Right renal cortex interstitium (tissue), 3 donors: ENCODE data around the gene PCDHGB5. TPM values are rescaled to one million over a fixed set of nuclear protein-coding genes. Genes with fewer than 3 reads are reported as not detected.
"Not testable (repeated sequence)": the region's sequence is repeated elsewhere in the genome, so short reads cannot be mapped to it uniquely, and the experiment has no call there.

Source experiments
- DNase-seq, 3 donors: peaks; one replicate each; pipeline ENCODE4 v3.0.0-alpha.2; 2013; ENCODE audit warnings: low read depth in 3 of 3, low spot score in 2 of 3
- polyA plus RNA-seq, 3 donors: library from polyadenylated mRNA; unstranded; fragments of 120-200 nt; gene quantifications; one replicate each; pipeline ENCODE4 v1.2.1, GENCODE V29; 2013; ENCODE audit not compliant: insufficient read length in 3 of 3

PCDHGB5 gene
- 1 to 10 TPM; 7.8 to 9.7 (median 8.3) TPM for polyA plus RNA-seq

DNA sequence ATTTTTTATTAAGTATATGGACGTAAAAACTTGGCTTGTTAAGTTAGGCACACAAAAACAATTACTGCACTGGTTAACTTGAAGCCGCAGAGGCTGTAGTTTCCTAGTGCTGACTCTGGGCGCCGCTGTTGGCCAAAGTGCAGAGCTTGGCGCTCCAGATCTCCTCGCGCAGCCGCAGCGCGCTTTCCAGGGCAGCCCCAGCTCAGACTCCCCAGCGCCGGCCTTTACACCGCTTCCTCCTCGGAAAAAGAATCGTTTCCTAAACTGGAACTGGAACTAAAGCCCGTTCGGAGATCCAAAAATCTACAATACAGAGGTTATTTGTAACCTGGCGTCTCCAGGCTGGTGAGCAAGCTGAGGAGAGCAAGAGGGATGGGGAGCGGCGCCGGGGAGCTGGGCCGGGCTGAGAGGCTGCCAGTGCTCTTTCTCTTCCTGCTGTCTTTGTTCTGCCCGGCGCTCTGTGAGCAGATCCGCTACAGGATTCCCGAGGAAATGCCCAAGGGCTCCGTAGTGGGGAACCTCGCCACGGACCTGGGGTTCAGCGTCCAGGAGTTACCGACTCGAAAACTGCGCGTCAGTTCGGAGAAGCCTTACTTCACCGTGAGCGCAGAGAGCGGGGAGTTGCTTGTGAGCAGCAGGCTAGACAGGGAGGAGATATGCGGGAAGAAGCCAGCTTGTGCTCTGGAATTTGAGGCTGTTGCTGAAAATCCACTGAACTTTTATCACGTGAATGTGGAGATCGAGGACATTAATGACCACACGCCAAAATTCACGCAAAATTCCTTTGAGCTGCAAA lies at the start of gene PCDHGB5:
TSS of gene PCDHGB5 (plus strand) at position 192 of the 796 bp plus-strand sequence. CDS start at position 373, 181 bp downstream.
- not testable (repeated sequence) for DNase-seq

DNA sequence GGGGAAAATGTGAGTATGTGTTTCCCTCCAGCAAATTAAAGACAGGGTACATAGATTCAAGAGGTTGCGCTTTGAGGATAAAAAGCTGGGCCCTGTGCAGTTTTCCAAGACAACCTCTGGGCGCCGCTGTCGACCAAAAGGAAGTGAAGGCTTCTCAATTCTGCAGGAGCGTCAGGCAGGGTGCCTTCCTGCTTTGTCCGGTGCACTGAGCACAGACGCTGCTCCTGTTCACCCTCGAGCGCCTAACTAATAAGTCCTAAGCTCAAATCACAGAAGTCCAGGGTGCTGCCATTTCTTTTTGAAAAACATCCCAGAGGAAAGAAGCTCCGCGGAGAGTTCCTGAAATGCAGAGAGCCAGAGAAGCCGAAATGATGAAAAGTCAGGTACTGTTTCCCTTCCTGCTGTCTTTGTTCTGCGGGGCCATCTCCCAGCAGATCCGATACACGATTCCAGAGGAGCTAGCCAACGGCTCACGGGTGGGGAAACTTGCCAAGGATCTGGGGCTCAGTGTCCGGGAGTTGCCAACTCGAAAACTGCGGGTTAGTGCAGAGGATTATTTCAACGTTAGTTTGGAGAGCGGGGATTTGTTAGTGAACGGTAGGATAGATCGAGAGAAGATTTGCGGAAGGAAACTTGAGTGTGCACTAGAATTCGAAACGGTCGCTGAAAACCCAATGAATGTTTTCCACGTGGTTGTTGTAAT lies 47.7 kb upstream of the PCDHGB5 start, which contains the start of gene PCDHGB1:
TSS of gene PCDHGB1 (plus strand) at position 183 of the 703 bp plus-strand sequence. CDS start at position 345, 162 bp downstream.
- DNase-seq: no peak

DNA sequence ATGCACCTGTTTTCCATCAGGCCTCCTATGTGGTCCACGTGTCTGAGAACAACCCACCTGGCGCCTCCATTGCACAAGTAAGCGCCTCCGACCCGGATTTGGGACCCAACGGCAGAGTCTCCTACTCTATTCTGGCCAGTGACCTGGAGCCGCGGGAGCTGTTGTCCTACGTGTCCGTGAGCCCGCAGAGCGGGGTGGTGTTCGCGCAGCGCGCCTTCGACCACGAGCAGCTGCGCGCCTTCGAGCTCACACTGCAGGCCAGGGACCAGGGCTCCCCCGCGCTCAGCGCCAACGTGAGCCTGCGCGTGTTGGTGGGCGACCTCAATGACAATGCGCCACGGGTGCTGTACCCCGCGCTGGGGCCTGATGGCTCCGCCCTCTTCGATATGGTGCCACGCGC lies 46.2 kb upstream of the PCDHGB5 start:
- no peak for DNase-seq

DNA sequence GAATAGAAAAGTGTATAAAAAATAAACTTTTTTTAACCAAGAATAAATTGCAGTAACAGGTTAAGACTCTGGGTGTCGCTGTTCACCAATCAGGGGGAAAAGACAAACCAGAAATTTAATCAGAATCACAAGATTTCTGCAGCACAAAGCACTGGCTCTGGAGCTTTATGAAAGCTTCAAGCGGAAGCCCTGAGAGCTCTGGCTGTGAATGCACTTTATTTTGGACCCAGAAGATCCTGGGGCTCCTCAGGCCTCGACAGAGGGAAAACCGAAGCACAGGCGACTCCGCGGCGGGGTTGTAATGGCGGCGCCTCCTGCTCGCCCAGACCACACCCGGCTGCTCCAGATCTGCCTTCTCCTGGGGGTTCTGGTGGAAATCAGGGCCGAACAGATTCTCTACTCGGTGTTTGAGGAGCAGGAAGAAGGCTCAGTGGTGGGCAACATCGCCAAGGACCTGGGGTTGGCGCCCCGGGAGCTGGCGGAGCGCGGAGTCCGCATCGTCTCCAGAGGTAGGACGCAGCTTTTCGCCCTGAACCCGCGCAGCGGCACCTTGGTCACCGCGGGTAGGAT lies 42.8 kb upstream of the PCDHGB5 start, which contains the start of gene PCDHGA4:
TSS of gene PCDHGA4 (plus strand) at position 122 of the 570 bp plus-strand sequence. CDS start at position 209, 87 bp downstream.
- no peak for DNase-seq

DNA sequence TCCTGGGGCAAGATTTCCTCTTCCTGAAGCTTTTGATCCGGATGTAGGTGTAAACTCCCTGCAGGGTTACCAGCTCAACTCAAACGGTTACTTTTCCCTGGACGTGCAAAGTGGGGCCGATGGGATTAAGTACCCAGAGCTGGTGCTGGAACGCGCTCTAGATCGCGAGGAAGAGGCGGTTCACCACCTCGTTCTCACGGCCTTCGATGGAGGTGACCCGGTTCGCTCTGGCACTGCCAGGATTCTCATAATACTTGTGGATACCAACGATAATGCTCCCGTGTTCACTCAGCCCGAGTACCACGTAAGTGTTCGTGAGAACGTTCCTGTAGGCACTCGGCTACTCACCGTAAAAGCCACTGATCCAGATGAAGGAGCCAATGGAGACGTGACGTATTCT lies 42.1 kb upstream of the PCDHGB5 start:
- DNase-seq: no peak

DNA sequence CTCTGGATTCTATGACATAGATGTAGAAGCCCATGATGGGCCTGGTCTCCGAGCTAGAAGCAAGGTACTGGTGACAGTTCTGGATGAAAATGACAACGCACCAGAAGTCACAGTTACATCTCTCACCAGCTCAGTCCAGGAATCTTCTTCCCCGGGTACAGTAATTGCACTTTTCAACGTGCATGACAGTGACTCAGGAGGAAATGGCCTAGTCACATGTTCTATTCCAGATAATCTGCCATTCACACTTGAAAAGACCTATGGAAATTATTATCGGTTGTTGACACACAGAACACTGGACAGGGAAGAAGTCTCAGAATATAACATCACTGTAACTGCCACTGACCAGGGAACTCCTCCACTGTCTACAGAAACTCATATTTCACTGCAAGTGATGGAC lies 41.6 kb upstream of the PCDHGB5 start:
- no peak for DNase-seq

DNA sequence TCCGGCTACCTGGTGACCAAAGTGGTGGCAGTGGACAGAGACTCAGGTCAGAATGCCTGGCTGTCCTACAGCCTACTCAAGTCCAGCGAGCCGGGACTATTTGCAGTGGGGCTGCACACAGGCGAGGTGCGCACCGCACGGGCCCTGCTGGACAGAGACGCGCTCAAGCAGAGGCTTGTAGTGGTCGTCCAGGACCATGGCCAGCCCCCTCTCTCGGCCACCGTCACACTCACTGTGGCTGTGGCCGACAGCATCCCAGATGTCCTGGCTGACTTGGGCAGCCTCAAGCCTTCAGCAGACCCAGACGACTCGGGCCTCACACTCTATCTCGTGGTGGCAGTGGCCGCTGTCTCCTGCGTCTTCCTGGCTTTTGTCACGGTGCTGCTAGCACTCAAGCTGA lies 40.8 kb upstream of the PCDHGB5 start:
- no peak for DNase-seq

DNA sequence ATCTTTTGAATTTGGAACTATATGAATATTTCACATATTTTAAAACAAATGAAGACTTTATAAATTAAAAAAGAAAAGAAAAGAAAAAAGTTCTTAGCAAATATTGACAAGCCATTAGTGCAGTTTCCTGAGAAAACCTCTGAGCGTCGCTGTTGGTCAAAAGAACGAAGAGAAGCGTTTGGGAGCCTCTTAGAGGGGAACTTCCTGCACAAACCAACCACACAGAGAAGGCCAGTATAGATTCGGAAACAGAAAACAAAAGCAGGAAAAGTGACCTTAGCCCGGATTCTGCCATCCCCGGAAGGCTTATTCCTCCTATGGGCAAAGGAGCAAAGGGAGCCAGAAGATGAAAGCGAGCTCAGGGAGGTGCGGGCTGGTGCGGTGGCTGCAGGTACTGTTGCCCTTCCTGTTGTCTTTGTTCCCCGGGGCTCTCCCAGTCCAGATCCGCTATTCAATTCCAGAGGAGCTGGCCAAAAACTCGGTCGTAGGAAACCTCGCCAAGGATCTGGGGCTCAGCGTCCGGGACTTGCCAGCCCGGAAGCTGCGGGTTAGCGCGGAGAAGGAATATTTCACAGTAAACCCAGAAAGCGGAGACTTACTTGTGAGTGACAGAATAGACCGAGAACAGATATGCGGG lies 37.8 kb upstream of the PCDHGB5 start, which contains the start of gene PCDHGB2:
TSS of gene PCDHGB2 (plus strand) at position 205 of the 637 bp plus-strand sequence. CDS start at position 347, 142 bp downstream.
- no peak for DNase-seq

DNA sequence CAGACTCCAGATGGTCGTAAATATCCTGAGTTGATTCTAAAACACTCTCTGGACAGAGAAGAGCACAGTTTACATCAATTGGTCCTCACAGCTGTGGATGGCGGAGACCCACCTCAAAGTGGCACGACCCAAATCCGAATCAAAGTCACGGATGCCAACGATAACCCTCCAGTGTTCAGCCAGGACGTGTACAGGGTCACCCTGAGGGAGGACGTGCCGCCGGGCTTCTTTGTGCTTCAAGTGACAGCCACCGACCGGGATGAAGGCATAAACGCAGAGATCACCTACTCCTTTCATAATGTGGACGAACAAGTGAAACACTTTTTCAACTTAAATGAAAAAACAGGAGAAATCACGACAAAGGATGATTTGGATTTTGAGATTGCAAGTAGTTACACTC lies 37.1 kb upstream of the PCDHGB5 start:
- DNase-seq: no peak

DNA sequence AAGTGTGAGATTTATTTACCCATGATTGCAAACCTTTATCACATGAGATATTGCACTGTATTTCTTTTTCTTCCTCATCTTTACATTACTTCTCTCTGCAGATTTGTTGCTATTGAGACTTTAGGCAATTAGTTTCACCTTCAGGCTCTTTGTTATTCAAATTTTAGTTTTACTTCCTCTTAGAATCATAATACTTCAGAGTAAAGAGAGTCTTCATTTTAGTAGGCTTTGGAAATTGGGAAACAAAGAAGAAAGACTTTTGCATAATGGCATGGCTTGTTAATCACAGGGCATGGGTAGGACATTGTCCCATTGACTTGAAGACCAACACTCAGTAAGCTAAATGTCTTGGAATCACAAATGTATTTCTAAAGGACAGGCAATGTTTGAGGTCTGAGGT lies 35.0 kb upstream of the PCDHGB5 start:
- no peak for DNase-seq

DNA sequence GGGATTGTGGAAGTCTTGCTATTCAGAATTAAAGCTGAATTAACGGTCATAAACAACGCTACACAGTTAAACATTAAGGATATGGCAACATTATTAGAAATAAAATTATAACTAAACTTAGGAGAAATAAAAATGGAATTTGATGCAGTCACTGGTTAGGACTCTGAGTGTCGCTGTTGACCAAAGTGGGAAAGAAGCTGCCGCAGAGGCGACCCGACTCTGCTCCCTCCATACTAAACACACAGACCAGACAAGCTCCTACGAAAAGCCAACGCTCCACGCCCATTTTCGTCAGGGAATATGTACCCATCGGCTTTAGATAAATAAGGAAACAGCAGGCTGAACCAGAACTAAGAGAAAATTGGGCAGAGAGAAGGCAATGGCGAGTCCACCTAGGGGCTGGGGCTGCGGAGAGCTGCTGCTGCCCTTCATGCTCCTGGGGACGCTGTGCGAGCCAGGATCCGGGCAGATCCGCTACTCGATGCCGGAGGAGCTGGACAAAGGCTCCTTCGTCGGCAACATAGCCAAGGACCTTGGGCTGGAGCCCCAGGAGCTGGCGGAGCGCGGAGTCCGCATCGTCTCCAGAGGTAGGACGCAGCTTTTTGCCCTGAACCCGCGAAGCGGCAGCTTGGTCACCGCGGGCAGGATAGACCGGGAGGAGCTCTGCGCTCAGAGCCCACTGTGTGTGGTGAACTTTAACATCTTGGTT lies 33.6 kb upstream of the PCDHGB5 start, which contains the start of gene PCDHGA5:
TSS of gene PCDHGA5 (plus strand) at position 211 of the 709 bp plus-strand sequence. CDS start at position 380, 169 bp downstream.
- DNase-seq: no peak

DNA sequence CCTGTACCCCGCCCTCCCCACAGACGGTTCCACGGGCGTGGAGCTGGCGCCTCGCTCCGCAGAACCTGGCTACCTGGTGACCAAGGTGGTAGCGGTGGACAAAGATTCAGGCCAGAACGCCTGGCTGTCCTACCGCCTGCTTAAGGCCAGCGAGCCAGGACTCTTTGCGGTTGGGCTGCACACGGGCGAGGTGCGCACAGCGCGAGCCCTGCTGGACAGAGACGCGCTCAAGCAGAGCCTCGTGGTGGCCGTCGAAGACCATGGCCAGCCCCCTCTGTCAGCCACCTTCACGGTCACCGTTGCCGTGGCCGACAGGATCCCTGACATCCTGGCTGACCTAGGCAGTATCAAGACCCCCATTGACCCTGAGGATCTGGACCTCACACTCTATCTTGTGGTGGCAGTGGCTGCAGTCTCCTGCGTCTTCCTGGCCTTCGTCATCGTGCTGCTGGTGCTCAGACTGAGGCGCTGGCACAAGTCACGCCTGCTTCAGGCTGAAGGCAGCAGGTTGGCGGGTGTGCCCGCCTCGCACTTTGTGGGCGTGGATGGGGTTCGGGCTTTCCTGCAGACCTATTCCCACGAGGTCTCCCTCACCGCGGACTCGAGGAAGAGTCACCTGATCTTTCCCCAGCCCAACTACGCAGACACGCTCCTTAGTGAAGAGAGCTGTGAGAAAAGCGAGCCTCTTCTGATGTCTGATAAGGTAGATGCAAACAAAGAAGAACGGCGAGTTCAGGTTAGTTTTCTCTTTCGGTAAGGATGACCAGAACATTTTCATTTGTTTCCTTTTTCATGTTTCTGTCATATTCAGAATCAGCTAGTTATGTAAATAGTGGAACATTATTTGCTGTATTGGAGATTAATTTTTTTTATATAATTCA lies 31.5 kb upstream of the PCDHGB5 start:
- DNase-seq: no peak

DNA sequence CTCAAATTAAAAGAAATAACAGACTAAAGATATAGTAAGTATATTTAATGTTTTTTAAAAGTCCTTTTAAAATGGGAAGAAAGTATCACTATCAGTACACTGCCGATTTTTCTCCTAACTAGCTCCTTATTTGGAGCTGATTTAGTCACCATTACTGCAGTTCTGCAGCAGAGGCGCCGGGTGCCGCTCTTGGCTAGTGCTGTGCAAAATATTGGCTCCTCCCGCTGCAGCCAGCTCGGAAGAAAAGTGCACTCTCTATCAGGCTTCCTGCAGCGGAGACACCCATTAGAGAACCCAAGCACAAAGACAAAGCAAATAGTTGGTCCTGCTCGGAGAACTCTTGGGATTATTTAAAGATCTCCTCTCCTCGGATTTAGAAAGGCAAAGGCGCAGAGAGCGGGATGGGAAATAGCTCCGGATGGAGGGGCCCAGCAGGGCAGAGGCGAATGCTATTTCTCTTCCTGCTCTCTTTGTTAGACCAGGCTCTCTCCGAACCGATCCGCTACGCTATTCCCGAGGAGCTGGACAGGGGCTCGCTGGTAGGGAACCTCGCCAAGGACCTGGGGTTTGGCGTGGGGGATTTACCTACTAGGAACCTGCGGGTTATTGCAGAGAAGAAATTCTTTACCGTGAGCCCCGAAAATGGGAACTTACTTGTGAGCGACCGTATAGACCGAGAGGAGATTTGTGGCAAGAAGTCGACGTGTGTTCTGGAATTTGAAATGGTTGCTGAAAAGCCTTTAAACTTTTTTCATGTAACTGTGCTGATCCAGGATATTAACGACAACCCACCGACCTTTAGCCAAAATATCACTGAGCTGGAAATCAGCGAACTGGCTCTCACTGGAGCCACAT lies 27.5 kb upstream of the PCDHGB5 start, which contains the start of gene PCDHGB3:
TSS of gene PCDHGB3 (plus strand) at position 249 of the 855 bp plus-strand sequence. CDS start at position 402, 153 bp downstream.
- DNase-seq: no peak

DNA sequence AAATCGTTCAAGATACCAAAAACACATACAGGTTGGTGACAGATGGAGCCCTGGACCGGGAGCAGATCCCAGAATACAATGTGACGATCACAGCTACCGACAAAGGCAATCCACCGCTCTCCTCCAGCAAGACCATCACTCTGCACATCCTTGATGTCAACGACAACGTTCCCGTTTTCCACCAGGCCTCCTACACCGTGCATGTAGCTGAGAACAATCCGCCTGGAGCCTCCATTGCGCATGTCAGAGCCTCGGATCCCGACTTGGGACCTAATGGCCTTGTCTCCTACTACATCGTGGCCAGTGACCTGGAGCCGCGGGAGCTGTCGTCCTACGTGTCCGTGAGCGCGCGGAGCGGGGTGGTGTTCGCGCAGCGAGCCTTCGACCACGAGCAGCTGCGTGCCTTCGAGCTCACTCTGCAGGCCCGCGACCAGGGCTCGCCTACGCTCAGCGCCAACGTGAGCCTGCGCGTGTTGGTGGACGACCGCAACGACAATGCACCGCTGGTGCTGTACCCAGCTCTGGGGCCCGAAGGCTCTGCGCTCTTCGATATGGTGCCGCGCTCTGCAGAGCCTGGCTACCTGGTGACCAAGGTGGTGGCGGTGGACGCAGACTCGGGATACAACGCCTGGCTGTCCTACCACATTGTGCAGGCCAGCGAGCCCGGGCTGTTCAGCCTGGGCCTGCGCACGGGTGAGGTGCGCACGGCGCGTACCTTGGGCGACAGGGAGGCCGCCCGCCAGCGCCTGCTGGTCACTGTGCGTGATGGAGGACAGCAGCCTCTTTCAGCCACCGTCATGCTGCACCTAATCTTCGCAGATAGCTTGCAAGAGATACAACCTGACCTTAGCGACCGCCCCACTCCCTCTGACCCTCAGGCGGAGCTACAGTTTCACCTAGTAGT lies 25.9 kb upstream of the PCDHGB5 start:
- no peak for DNase-seq

DNA sequence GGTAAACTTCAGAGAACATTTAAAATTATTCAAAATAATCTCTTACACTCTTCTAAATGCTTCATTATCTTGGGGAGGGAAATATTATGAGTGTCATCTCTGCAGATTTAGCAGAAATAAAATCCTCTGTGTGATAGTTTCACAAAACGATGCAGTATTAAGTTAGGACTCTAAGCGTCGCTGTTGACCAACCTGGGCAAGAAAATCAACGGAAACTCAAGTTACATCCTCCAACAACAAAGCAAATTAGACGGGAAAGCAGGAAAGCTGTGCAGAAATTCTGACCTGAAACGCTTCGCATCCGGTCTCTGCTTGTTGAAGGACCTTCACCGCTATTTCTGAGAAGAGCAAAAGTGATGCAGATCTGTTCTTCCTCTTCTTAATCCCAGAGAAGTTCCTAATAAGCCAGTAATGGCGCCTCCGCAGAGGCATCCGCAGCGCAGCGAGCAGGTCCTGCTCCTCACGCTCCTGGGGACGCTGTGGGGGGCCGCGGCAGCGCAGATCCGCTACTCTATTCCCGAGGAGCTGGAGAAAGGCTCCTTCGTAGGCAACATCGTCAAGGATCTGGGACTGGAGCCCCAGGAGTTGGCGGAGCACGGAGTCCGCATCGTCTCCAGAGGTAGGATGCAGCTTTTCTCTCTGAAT lies 24.0 kb upstream of the PCDHGB5 start, which contains the start of gene PCDHGA6:
TSS of gene PCDHGA6 (plus strand) at position 219 of the 645 bp plus-strand sequence. CDS start at position 412, 193 bp downstream.
- DNase-seq: no peak

DNA sequence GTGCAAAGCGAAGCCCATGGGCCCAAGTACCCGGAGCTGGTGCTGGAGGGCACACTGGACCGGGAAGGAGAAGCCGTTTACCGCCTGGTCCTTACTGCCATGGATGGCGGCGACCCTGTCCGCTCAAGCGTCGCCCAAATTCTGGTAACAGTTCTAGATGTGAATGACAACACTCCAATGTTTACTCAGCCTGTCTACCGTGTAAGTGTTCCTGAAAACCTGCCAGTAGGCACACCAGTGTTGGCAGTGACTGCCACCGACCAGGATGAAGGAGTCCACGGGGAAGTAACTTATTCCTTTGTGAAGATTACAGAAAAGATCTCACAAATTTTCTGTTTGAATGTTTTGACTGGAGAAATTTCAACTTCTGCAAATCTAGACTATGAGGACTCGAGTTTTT lies 23.1 kb upstream of the PCDHGB5 start:
- DNase-seq: no peak
